ENCODE data around the gene MDGA2. TPM values are rescaled to one million over a fixed set of nuclear protein-coding genes. Genes with fewer than 3 reads are reported as not detected.

Gene MDGA2
- total and polyA plus RNA-seq, 2 of the 4 experiments (the other 2 are of a cell fraction), result 0.02 TPM; not detected in 1

- no peaks in the 10 kb centered on the region for H4K20me1 ChIP-seq (ENCODE audit: insufficient read depth, low read length)
- intact Hi-C loops (cut with micrococcal nuclease) (no loop called here), dilution Hi-C loops (cut with HindIII; ENCODE audit: low sequenced_read_pairs, unreplicated experiment) (no loop called here), in situ Hi-C loops (cut with MboI; ENCODE audit: low sequenced_read_pairs) (no loop called here)
- BruUV-seq (replicated peaks), result no TSS peak
- DNase-seq (no peak), ATAC-seq (ENCODE audit: low read depth) (no peak)
- WGBS, 2 experiments (ENCODE audit: extremely low coverage in 2 of 2, insufficient read length in 1 of 2), result no CpG with 5 or more reads among the region's 2 CpGs
- ChIA-PET POLR2A (ENCODE audit: unreplicated experiment) (no interaction called here), CTCF (no interaction called here)
- no peaks in the 10 kb centered on the region for H3K79me1 ChIP-seq (ENCODE audit: low read depth in 1 of 2, low read length in 2 of 2)
- H3K27ac ChIP-seq (ENCODE audit: insufficient read depth, low read length), result no peak overlapping the region
- TF ChIP-seq USF2 (IDR thresholded peaks at IDR 0.05; ENCODE audit: low read depth, low read length) (no peak), NFE2L2 (IDR thresholded peaks at IDR 0.05; ENCODE audit: low read depth, low read length) (no peak), CEBPB (IDR thresholded peaks at IDR 0.05; ENCODE audit: low read depth, low read length) (no peak), RAD21 (IDR thresholded peaks at IDR 0.05; ENCODE audit: low read length) (no peak), MAZ (IDR thresholded peaks at IDR 0.05; ENCODE audit: borderline replicate concordance, low read depth, low read length) (no peak), CHD1 (IDR thresholded peaks at IDR 0.05; ENCODE audit: low read depth, low read length) (no peak), RFX5 (IDR thresholded peaks at IDR 0.05; ENCODE audit: low read depth, low read length) (no peak), SMC3 (IDR thresholded peaks at IDR 0.05; ENCODE audit: low read depth, low read length) (no peak)
- no peak overlapping the region for H2AFZ ChIP-seq (replicated peaks; ENCODE audit: low read length, poor library complexity)
- no peak overlapping the region for H3K23ac ChIP-seq (ENCODE audit: low read depth, low read length)
- H3K14ac ChIP-seq (replicated peaks; ENCODE audit: low read depth, low read length), result no peak overlapping the region
- H3K4me2 ChIP-seq (ENCODE audit: low read depth, low read length), result no peak overlapping the region
- no peak overlapping the region for H2AK5ac ChIP-seq (ENCODE audit: low read depth, low read length)
- H2AK9ac ChIP-seq (replicated peaks; ENCODE audit: low read depth, low read length, poor library complexity), result no peak overlapping the region
- no peak overlapping the region for H2BK15ac ChIP-seq (ENCODE audit: low read depth, low read length)
- no peak overlapping the region for H2BK120ac ChIP-seq (ENCODE audit: low read depth, low read length)
- no peaks in the 10 kb centered on the region for H3K9me3 ChIP-seq (ENCODE audit: control insufficient read depth, insufficient read depth, low read length)
- no peaks in the 10 kb centered on the region for H3K4me1 ChIP-seq (ENCODE audit: control insufficient read depth, insufficient read depth, low read length)
- no peaks in the 10 kb centered on the region for H3K27me3 ChIP-seq (ENCODE audit: control insufficient read depth, insufficient read depth, low read length)
- H2BK20ac ChIP-seq (ENCODE audit: low read depth, low read length), result no peak overlapping the region
- no peak overlapping the region for H3K4ac ChIP-seq (ENCODE audit: low read depth, low read length)
- H3K56ac ChIP-seq (ENCODE audit: extremely low read depth, insufficient read depth, low read length), result no peak overlapping the region
- no peak overlapping the region for H4K91ac ChIP-seq (ENCODE audit: insufficient read depth, low read depth, low read length)
- no peak overlapping the region for H3K18ac ChIP-seq (ENCODE audit: low read depth, low read length)
- H2BK5ac ChIP-seq (ENCODE audit: low read depth, low read length, poor library complexity, severe bottlenecking), result no peak overlapping the region
- H3K4me3 ChIP-seq (ENCODE audit: insufficient read depth, low read depth, low read length), result no peak overlapping the region
- H4K5ac ChIP-seq (ENCODE audit: low read depth, low read length), result no peak overlapping the region
- no peak overlapping the region for H4K8ac ChIP-seq (ENCODE audit: low read depth in 2 of 2, low read length in 2 of 2)
- no peaks in the 10 kb centered on the region for H3K36me3 ChIP-seq (ENCODE audit: control insufficient read depth, insufficient read depth, low read length)
- no peak overlapping the region for H3K9ac ChIP-seq (ENCODE audit: low read depth, low read length)
- no peaks in the 10 kb centered on the region for H3K9me1 ChIP-seq (ENCODE audit: insufficient read depth, low read length)
Observed at GRCh38 chr14:47454025-47454424, 221.4 kb downstream of the MDGA2 start.

All from IMR-90 (cell line).